GM12872 (cell line): ENCODE data around the gene HSP90AB1.
A peak's percentile ranks its signal among the peaks of the same experiment; 100 is the strongest.

ENCODE experiments used
- CTCF ChIP-seq: IDR thresholded peaks from 3 replicates; pipeline ENCODE4 v1.5.1; 2011; ENCODE audit warnings: low read depth, mild to moderate bottlenecking, low read length, moderate library complexity; ENCODE audit not compliant: insufficient read depth

HSP90AB1 gene

GRCh38 chr6:44234101-44235025 is 12.5 kb upstream of the HSP90AB1 start:
- peak; percentile 84 for TF ChIP-seq CTCF

GRCh38 chr6:44235269-44235668 is 11.6 kb upstream of the HSP90AB1 start:
- TF ChIP-seq CTCF, result no peak

GRCh38 chr6:44235891-44236516 is 10.9 kb upstream of the HSP90AB1 start:
- no peak for TF ChIP-seq CTCF

GRCh38 chr6:44237021-44237812 is 9.7 kb upstream of the HSP90AB1 start:
- TF ChIP-seq CTCF, result no peak

GRCh38 chr6:44237813-44238433 is 9.0 kb upstream of the HSP90AB1 start:
- TF ChIP-seq CTCF, result peak; percentile 94

GRCh38 chr6:44238687-44239350 is 8.1 kb upstream of the HSP90AB1 start:
- TF ChIP-seq CTCF, result no peak
